NCI-H526 treated with DMSO at 0.1 percent for 48 hours (cell line): ENCODE measurements around the gene SMIM15.
"Not testable (repeated sequence)": the region's sequence is repeated elsewhere in the genome, so short reads cannot be mapped to it uniquely, and the experiment has no call there.

Experiments used
- DNase-seq: peaks from one replicate; lab custom pipeline; 2025; lab: John Stamatoyannopoulos, UW

The SMIM15 gene

GRCh38 chr5:61162010-61162831 lies at the start of gene SMIM15:
TSS of gene SMIM15 (minus strand) at chr5:61162468. CDS start at chr5:61160171, 2,297 bp downstream.
- DNase-seq = peak; percentile 67

- no peak for DNase-seq
These were observed 45.6 kb upstream of the SMIM15 start for GRCh38 chr5:61207884-61208283.

GRCh38 chr5:61205013-61205412 lies 42.7 kb upstream of the SMIM15 start:
- no peak for DNase-seq

- DNase-seq = no peak
These were observed 39.9 kb upstream of the SMIM15 start for GRCh38 chr5:61202213-61202612.

- DNase-seq = no peak
These were observed 38.4 kb upstream of the SMIM15 start for GRCh38 chr5:61200582-61201155.

GRCh38 chr5:61198606-61199005 lies 36.3 kb upstream of the SMIM15 start:
- no peak for DNase-seq

- not testable (repeated sequence) for DNase-seq
These were observed 25.6 kb upstream of the SMIM15 start for GRCh38 chr5:61187826-61188225.

GRCh38 chr5:61187352-61187751 lies 25.1 kb upstream of the SMIM15 start:
- not testable (repeated sequence) for DNase-seq

- DNase-seq = no peak
These were observed 24.4 kb upstream of the SMIM15 start for GRCh38 chr5:61186634-61187033.

- no peak for DNase-seq
These were observed 22.4 kb upstream of the SMIM15 start for GRCh38 chr5:61184708-61185107.

- no peak for DNase-seq
These were observed 21.3 kb upstream of the SMIM15 start for GRCh38 chr5:61183538-61183937.

- DNase-seq = no peak
These were observed 20.2 kb upstream of the SMIM15 start for GRCh38 chr5:61182449-61182848.

- no peak for DNase-seq
These were observed 18.6 kb upstream of the SMIM15 start for GRCh38 chr5:61180886-61181285.

GRCh38 chr5:61178702-61179101 lies 16.4 kb upstream of the SMIM15 start:
- DNase-seq = no peak

- no peak for DNase-seq
These were observed 15.4 kb upstream of the SMIM15 start for GRCh38 chr5:61177716-61178115.

- DNase-seq = no peak
These were observed 14.8 kb upstream of the SMIM15 start for GRCh38 chr5:61177070-61177469.

GRCh38 chr5:61176631-61177030 lies 14.4 kb upstream of the SMIM15 start:
- DNase-seq = no peak

- no peak for DNase-seq
These were observed 9.2 kb upstream of the SMIM15 start for GRCh38 chr5:61171479-61171878.

GRCh38 chr5:61168951-61169350 lies 6.7 kb upstream of the SMIM15 start:
- DNase-seq = no peak

- no peak for DNase-seq
These were observed 5.1 kb upstream of the SMIM15 start for GRCh38 chr5:61167382-61167781.

GRCh38 chr5:61163905-61164304 lies 1.6 kb upstream of the SMIM15 start:
- DNase-seq = no peak

GRCh38 chr5:61162832-61163567 lies 732 bp upstream of the SMIM15 start:
- no peak for DNase-seq

- DNase-seq = no peak
These were observed 1.8 kb downstream of the SMIM15 start for GRCh38 chr5:61160497-61160896.
